A549 (cell line): Measurements from ENCODE around the gene GPHB5. TPM values are rescaled to one million over a fixed set of nuclear protein-coding genes. Genes with fewer than 3 reads are reported as not detected.

Experiments used
- ATAC-seq, 2 experiments: fragments of 200-7000 bp in 1 of 2; fragments of >200 bp in 1 of 2; cut with Nextera tagmentation in 1 of 2; cut with Tn5 transposase in 1 of 2; 3 replicates each; pipeline versions ENCODE4 v1.8.0 to v1.9.1; 2018 to 2020; ENCODE audit warnings: mild to moderate bottlenecking in 1 of 2, moderate library complexity in 1 of 2
- CTCF ChIA-PET: fragments of 300-600 bp; sonication (Branson Sonifier 250); formaldehyde crosslinking; extraction: SDS; loops from one replicate; lab custom pipeline; 2021; ENCODE audit warnings: antibody characterized with exemption, inconsistent platforms; lab: Yijun Ruan, JAX
- POLR2A ChIA-PET: fragments of 350-600 bp; formaldehyde crosslinking; extraction: SDS; loops from one replicate; lab custom pipeline; 2021; ENCODE audit warnings: antibody characterized with exemption, inconsistent platforms; lab: Yijun Ruan, JAX
- DNase-seq, 2 experiments: peaks; one replicate each; pipeline versions ENCODE4 v3.0.0 to v3.0.0-alpha.2; 2011 to 2016; ENCODE audit warnings: low read depth in 1 of 2, low spot score in 1 of 2
- FAIRE-seq: peaks from 2 replicates; lab custom pipeline; 2011; peaks lifted over from hg19 to GRCh38; lab: Jason Lieb, UNC
- H3K27ac ChIP-seq, 2 experiments: fragments of >200 bp; sonication (Bioruptor Twin); formaldehyde crosslinking; 3 replicates each; pipeline ENCODE4 v1.5.1; 2016 to 2017
- H3K4me1 ChIP-seq: fragments of >200 bp; sonication (Bioruptor Twin); formaldehyde crosslinking; 3 replicates; pipeline ENCODE4 v1.6.1; 2016
- H3K4me2 ChIP-seq: fragments of >200 bp; sonication (Bioruptor Twin); formaldehyde crosslinking; 3 replicates; pipeline ENCODE4 v1.6.1; 2016
- H3K4me3 ChIP-seq: fragments of >200 bp; sonication (Bioruptor Twin); formaldehyde crosslinking; 3 replicates; pipeline ENCODE4 v1.5.1; 2016
- H3K9me3 ChIP-seq: fragments of >200 bp; sonication (Bioruptor Twin); formaldehyde crosslinking; 3 replicates; pipeline ENCODE4 v1.6.1; 2016
- ATOH8 ChIP-seq: fragments of 250-450 bp; sonication (Bioruptor Pico); IDR thresholded peaks from 2 replicates; pipeline ENCODE4 v1.5.0; 2020; ENCODE audit warnings: low read depth, mild to moderate bottlenecking, moderate library complexity
- CBX2 ChIP-seq: fragments of 200-600 bp; sonication (generic); IDR thresholded peaks from 2 replicates; pipeline ENCODE4 v1.6.1; 2016; ENCODE audit warnings: low read depth, mild to moderate bottlenecking, borderline replicate concordance
- CHD4 ChIP-seq: fragments of 200-600 bp; sonication (generic); IDR thresholded peaks from 2 replicates; pipeline ENCODE4 v1.6.1; 2016; ENCODE audit warnings: antibody characterized with exemption, mild to moderate bottlenecking, borderline replicate concordance
- CTCF ChIP-seq: fragments of >200 bp; sonication (Bioruptor Twin); formaldehyde crosslinking; IDR thresholded peaks from 3 replicates; pipeline ENCODE4 v1.5.1; 2016
- E2F6 ChIP-seq: IDR thresholded peaks from 2 replicates; pipeline ENCODE4 v1.6.1; 2012; ENCODE audit warnings: low read depth, borderline replicate concordance
- EHMT2 ChIP-seq: fragments of 200-600 bp; sonication (generic); IDR thresholded peaks from 2 replicates; pipeline ENCODE4 v1.6.1; 2016; ENCODE audit warnings: antibody characterized with exemption, low read depth, mild to moderate bottlenecking, moderate library complexity
- ELK1 ChIP-seq: fragments of 150-350 bp; IDR thresholded peaks from 2 replicates; pipeline ENCODE4 v1.6.1; 2014; ENCODE audit warnings: low read depth, mild to moderate bottlenecking, low read length
- EP300 ChIP-seq, 2 experiments: fragments of >200 bp; sonication (Bioruptor Twin); formaldehyde crosslinking; IDR thresholded peaks; 2 replicates in 1 of 2; 3 replicates in 1 of 2; pipeline ENCODE4 v1.6.1; 2016 to 2017
- ESRRA ChIP-seq: fragments of 150-350 bp; IDR thresholded peaks from 2 replicates; pipeline ENCODE4 v1.6.1; 2014; ENCODE audit warnings: mild to moderate bottlenecking, low read length, borderline replicate concordance
- FOSB ChIP-seq: fragments of 250-450 bp; sonication (Bioruptor Pico); IDR thresholded peaks from 2 replicates; pipeline ENCODE4 v1.5.0; 2020; ENCODE audit warnings: mild to moderate bottlenecking, moderate library complexity
- JUNB ChIP-seq: fragments of >200 bp; sonication (Bioruptor Twin); formaldehyde crosslinking; IDR thresholded peaks from 2 replicates; pipeline ENCODE4 v1.6.1; 2016
- KDM1A ChIP-seq: fragments of 200-600 bp; sonication (generic); IDR thresholded peaks from 2 replicates; pipeline ENCODE4 v1.6.1; 2016; ENCODE audit warnings: low read depth, mild to moderate bottlenecking
- PHF8 ChIP-seq: fragments of 200-600 bp; sonication (generic); IDR thresholded peaks from 2 replicates; pipeline ENCODE4 v1.6.1; 2016; ENCODE audit warnings: low read depth, mild to moderate bottlenecking, antibody characterized with exemption, moderate library complexity, borderline replicate concordance
- POLR2AphosphoS2 ChIP-seq: conservative IDR thresholded peaks from 2 replicates; pipeline ENCODE4 v1.6.1; 2012; ENCODE audit warnings: low read length, improper control_type of control experiment, inconsistent platforms
- RAD21 ChIP-seq, 2 experiments: fragments of >200 bp in 1 of 2; sonication (Bioruptor Twin) in 1 of 2; formaldehyde crosslinking in 1 of 2; IDR thresholded peaks in 1 of 2; conservative IDR thresholded peaks in 1 of 2; 2 replicates in 1 of 2; 3 replicates in 1 of 2; pipeline ENCODE4 v1.6.1; 2012 to 2018; ENCODE audit warnings: inconsistent platforms in 1 of 2
- RARB ChIP-seq: fragments of 250-450 bp; sonication (Bioruptor Pico); IDR thresholded peaks from 2 replicates; pipeline ENCODE4 v1.8.0; 2021; ENCODE audit warnings: mild to moderate bottlenecking, moderate library complexity
- RCOR1 ChIP-seq: fragments of 150-350 bp; IDR thresholded peaks from 2 replicates; pipeline ENCODE4 v1.6.1; 2014; ENCODE audit warnings: antibody characterized with exemption, low read length, low read depth
- RNF2 ChIP-seq: fragments of 200-600 bp; sonication (generic); IDR thresholded peaks from 2 replicates; pipeline ENCODE4 v1.6.1; 2016; ENCODE audit warnings: low read depth, mild to moderate bottlenecking, antibody characterized with exemption, moderate library complexity, borderline replicate concordance
- TFCP2L1 ChIP-seq: fragments of 250-450 bp; sonication (Bioruptor Pico); IDR thresholded peaks from 2 replicates; pipeline ENCODE4 v1.5.0; 2021; ENCODE audit warnings: mild to moderate bottlenecking
- TP53 ChIP-seq: fragments of 250-450 bp; sonication (Bioruptor Pico); IDR thresholded peaks from 2 replicates; pipeline ENCODE4 v1.5.0; 2021; ENCODE audit warnings: mild to moderate bottlenecking, moderate library complexity
- USF2 ChIP-seq: fragments of 450-650 bp; IDR thresholded peaks from 2 replicates; pipeline ENCODE4 v1.6.1; 2014; ENCODE audit warnings: antibody characterized with exemption
- ZC3H11A ChIP-seq: fragments of 450-650 bp; IDR thresholded peaks from 2 replicates; pipeline ENCODE4 v1.6.1; 2014; ENCODE audit warnings: antibody characterized with exemption, mild to moderate bottlenecking
- ZNF302 ChIP-seq: fragments of 250-450 bp; sonication (Bioruptor Pico); IDR thresholded peaks from 2 replicates; pipeline ENCODE4 v1.9.0; 2021; ENCODE audit warnings: inconsistent platforms, mild to moderate bottlenecking, moderate library complexity
- ZSCAN20 ChIP-seq: fragments of 250-450 bp; sonication (Bioruptor Pico); IDR thresholded peaks from 2 replicates; pipeline ENCODE4 v1.8.0; 2022; ENCODE audit warnings: mild to moderate bottlenecking, moderate library complexity
- WGBS: methylation state at CpG from one replicate; pipeline ENCODE4 v1.1.6; 2017; ENCODE audit errors: missing lambda C conversion rate; 5-methylcytosine and 5-hydroxymethylcytosine counted together
- polyA plus RNA-seq, 4 experiments: library from polyadenylated mRNA; depleted of rRNA in 3 of 4; stranded (reverse); fragments of >200 nt; fragmentation: RNase III in 1 of 4; extraction: RNeasy Plus Mini Kit Qiagen cat#74134 plus additional on column Dnase treatment in 1 of 4; gene quantifications; 2 replicates in 3 of 4; 3 replicates in 1 of 4; pipeline ENCODE4 v1.2.3, GENCODE V29; 2011 to 2017

Gene GPHB5
- polyA plus RNA-seq, 2 of the 4 experiments (the other 2 are of a cell fraction): not detected

GRCh38 chr14:63362389-63362819, 43.7 kb upstream of the GPHB5 start:
- FAIRE-seq (no peak), DNase-seq (no peak)
- no peaks in the 10 kb centered on the region for H3K4me1 ChIP-seq
- no peak overlapping the region for H3K4me2 ChIP-seq
- ChIA-PET POLR2A (no interaction called here), CTCF (no interaction called here)
- WGBS: 80% methylated on average over 8 of the region's 8 CpGs
- TF ChIP-seq CTCF: no peak
- no peak for TF ChIP-seq RCOR1
- no peak for TF ChIP-seq EP300 (IDR thresholded peaks at IDR 0.05)
- no peak for TF ChIP-seq POLR2AphosphoS2
- TF ChIP-seq CHD4: no peak
- TF ChIP-seq EHMT2: no peak
- TF ChIP-seq USF2: no peak
- no peak for TF ChIP-seq ATOH8 (CRISPR knock-in tag)
- TF ChIP-seq RAD21 (conservative IDR thresholded peaks at IDR 0.05 in 1 of 2, IDR thresholded peaks at IDR 0.05 in 1 of 2): no peak
- no peak for TF ChIP-seq PHF8
- TF ChIP-seq FOSB (CRISPR knock-in tag): no peak
- TF ChIP-seq ZNF302: no peak
- TF ChIP-seq, all 56 proteins: peak for 0
- ATAC-seq: no peak
- Histone ChIP-seq H3K9me3 (0 out of 3 replicates have a peak, but pooled peaks cover 6% of the 10 kb centered on the region), H3K27ac (no peak overlapping the region), H3K4me3 (no peak overlapping the region)

- 44% methylated on average over 4 of the region's 4 CpGs for WGBS
- Histone ChIP-seq H3K4me2 (no peak overlapping the region), H3K27ac (no peak overlapping the region), H3K9me3 (0 out of 3 replicates have a peak, but pooled peaks cover 6% of the 10 kb centered on the region), H3K4me3 (no peak overlapping the region), H3K4me1 (no peaks in the 10 kb centered on the region)
- TF ChIP-seq KDM1A: no peak
- no peak for TF ChIP-seq JUNB
- no peak for TF ChIP-seq ESRRA
- TF ChIP-seq FOSB (CRISPR knock-in tag): no peak
- TF ChIP-seq TP53 (CRISPR knock-in tag): no peak
- TF ChIP-seq PHF8: no peak
- TF ChIP-seq ZC3H11A: no peak
- TF ChIP-seq RNF2: no peak
- no peak for TF ChIP-seq ELK1
- no peak for TF ChIP-seq E2F6
- TF ChIP-seq ZSCAN20: no peak
- no peak for TF ChIP-seq TFCP2L1
- no peak for TF ChIP-seq CBX2
- TF ChIP-seq RARB (CRISPR knock-in tag): no peak
- CTCF ChIA-PET: no interaction called here
- POLR2A ChIA-PET: no interaction called here
- ATAC-seq (peak; percentile 68 to 74), DNase-seq (no peak), FAIRE-seq (no peak)
Observed at GRCh38 chr14:63361790-63362189, 43.1 kb upstream of the GPHB5 start.
